Right ventricle myocardium superior (tissue), 1 donor: ENCODE measurements around the gene TMEM243. TPM values are rescaled to one million over a fixed set of nuclear protein-coding genes. Genes with fewer than 3 reads are reported as not detected.
"Not testable (repeated sequence)": the region's sequence is repeated elsewhere in the genome, so short reads cannot be mapped to it uniquely, and the experiment has no call there.

Experiments used
- ATAC-seq: fragments of 200-7000 bp; cut with Tn5 transposase; one replicate; pipeline ENCODE4 v1.9.1; 2020; ENCODE audit warnings: mild to moderate bottlenecking; ENCODE audit not compliant: poor library complexity
- DNase-seq: peaks from one replicate; pipeline ENCODE4 v3.0.0-alpha.2; 2020
- intact Hi-C: fragments of 100-400 bp; cut with DNase I; formaldehyde crosslinking; loops from one replicate; pipeline ENCODE4 v1.11.2; 2022
- total RNA-seq: library from RNA; stranded (reverse); fragmentation: NEBNext Ultra II Directional; extraction: Animal tissue kit (Norgen Biotek cat#: 25700); gene quantifications from one replicate; pipeline ENCODE4 v1.2.1, GENCODE V29; 2021
- donor health status: DM: no; HTN: yes; CAD: no; lungs with severe emphysema.

Gene TMEM243
- total RNA-seq, 1 donor from 2014 or later = 4.8 TPM

DNA sequence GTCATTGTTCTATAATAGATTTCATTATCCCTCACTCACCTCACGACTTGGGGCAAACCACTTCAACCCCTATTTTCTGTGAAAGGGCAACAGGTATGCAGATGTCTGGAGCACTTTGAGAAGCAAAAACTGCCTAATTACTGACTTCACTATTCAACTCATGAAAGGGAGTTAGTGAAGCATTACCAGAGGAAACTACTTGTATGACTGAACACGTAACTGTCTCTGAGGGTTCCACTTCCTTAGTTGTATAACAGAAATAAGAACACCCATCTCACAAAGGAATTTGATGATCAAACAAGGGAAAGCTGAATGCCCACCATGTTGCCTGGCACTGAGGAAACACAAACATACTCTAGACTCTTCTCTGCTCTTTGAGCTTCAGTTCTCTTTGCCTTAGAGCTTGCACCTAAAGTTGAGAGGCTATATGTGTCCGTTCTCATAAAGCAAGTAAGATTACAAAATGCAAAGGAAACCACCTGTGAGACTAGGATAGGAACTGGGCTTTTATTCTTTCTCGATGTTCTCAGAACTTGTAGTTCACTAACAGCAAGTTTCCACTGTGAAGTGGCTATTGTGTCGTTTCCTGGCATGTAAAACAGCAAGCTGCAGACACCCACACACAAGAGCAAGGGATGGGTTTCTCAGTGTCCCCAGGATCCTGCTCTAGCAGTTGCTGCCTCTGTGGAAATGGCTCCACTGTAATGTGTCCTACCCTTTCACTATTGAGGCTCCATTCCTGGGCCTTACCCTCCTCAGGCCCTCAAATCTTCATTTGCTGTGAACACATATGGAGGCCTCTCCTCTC is 2.6 kb downstream of the TMEM243 start:
- intact Hi-C loops = loop anchor here (5.0 kb wide), 1 partner anchor 65 kb away; the partner anchor contains the start of gene DMTF1
- ATAC-seq = no peak
- DNase-seq = no peak

DNA sequence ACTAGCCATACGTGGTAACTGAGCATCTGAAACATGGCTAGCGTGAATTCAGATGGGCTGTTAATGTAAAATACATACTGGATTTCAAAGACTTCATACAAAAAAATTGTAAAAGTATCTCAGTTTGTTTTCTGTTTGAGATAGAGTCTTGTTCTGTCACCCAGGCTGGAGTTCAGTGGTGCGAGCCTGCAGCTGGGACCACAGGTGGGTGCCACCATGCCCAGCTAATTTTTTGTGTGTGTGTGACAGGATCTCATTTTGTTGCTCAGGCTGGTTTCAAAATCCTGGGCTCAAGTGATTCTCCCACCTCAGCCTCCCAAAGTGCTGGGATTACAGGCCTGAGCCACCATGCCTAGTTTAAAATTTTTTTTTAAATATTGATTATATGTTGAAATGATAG is 4.5 kb downstream of the TMEM243 start:
- intact Hi-C loops = loop anchor here (5.0 kb wide), 1 partner anchor 63 kb away; the partner anchor contains the start of gene DMTF1
- no peak for DNase-seq
- no peak for ATAC-seq

DNA sequence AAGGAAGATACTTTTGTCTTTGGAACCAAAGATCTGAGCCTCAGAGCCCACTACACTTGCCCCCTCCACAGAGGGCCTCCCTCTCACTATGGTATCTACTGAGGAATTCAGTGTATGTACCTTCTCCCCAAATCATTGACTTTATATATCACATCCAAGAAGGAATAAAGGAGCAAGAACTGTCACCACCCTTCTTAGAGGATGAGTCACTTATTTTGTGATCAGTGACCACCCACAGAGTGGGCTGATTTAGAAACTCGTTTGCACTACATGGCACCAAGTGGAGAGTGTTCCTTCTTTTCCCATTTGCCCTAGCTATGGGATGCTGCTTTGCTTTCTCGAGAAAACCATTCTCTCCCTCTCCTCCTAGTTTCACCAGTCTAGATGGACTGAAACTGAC is 5.7 kb downstream of the TMEM243 start:
- DNase-seq = no peak
- intact Hi-C loops = no loop called here

DNA sequence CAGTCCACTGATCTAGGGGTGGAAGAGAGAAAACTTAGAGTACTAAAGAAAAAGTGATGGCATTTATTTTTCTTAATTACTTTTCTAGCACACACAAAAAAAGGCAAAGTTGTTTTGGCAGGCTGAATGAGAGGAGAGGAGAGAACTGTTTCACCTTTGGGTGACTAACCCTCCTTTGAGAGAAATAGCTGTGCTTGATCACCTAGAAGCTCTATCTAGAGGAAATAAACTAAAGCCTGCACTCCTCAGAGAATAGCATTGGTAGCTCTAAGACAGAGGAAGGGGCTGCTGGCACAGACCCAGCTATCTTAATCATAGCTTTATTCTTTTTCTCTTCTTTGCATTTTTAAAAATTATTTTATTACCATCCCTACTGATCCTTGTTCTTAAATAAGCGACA is 6.3 kb downstream of the TMEM243 start:
- DNase-seq = no peak
- no peak for ATAC-seq
- intact Hi-C loops = no loop called here

More for the DNA sequence above, 5.7 kb downstream of the TMEM243 start:
- no peak for ATAC-seq

DNA sequence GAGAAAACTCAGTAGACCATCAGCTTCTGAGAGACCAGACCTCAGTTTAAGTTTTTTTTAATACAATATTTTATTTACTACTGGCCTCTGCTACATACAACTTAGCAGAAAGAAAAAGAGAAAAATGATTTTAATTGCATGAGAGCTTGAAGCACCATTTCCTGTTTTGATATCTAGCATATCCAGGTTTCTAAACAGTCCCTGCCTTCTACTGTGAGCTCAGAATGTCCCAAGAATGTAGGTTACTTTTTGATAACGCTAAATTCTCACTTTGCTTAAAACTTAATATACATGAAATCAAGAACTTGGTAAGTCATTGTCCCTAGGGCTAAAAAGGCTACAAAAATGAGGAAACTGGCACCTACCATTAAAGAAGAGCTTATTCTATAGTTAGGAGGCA is 7.0 kb downstream of the TMEM243 start:
- intact Hi-C loops = no loop called here

DNA sequence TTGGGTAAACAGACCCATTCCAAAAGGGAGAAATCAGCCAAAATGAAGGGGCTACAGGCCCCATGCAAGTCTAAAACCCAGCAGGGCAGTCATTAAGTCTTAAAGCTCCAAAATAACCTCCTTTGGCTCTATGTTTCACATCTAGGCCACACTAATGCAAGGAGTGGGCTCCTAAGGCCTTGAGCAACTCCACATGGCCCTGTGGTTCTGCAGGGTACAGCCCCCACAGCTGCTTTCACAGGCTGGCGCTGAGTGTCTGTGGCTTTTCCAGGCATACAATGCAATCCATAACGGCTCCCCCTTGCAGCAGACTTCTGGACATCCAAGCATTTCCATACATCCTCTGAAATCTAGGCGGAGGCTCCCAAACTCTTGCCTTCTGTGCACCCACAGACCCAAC is 9.0 kb downstream of the TMEM243 start:
- DNase-seq = no peak
- intact Hi-C loops = no loop called here
- ATAC-seq = no peak

More for the DNA sequence above, 7.0 kb downstream of the TMEM243 start:
- DNase-seq = no peak
- no peak for ATAC-seq

DNA sequence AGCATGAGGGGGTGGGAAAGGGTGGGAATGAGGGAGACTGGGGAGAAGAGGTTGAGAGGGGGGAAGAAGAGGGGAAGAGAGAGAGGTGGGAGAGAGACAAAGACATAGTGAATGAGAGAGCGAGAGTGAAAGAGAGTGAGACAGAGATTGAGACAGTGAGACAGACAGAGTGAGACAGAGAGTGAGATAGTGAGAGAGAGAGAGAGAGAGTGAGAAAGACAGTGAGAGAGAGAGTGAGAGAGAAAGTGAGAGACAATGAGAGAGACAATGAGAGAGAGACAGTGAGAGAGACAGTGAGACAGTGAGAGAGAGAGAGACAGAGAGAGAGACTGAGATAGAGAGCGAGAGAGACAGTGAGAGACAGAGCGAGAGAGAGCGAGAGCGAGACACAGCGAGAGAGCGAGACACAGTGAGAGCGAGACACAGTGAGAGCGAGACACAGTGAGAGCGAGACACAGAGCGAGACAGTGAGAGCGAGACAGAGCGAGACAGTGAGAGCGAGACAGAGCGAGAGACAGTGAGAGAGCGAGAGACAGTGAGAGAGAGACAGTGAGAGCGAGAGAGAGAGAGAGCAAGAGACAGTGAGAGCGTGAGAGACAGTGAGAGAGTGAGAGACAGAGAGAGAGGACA is 10.1 kb downstream of the TMEM243 start:
- ATAC-seq (no peak), DNase-seq (no peak)
- intact Hi-C loops = no loop called here

DNA sequence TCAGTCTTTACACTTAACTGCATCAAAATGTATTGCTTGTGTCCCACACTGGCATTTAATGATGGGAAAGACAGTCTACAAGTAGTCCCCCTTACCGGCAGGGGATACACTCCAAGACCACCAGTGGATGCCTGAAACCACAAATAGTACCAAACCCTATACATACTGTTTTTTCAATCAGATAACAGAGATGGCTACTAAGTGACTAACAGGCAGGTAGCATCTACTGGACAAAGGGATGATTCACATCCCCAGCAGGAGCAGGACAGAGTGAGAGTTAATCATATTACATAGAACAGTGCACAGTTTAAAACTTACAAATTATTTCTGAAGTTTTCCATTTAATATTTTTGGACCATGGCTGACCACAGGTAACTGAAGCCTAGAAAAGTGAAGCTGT is 13.2 kb downstream of the TMEM243 start:
- intact Hi-C loops = no loop called here
- ATAC-seq (no peak), DNase-seq (no peak)

DNA sequence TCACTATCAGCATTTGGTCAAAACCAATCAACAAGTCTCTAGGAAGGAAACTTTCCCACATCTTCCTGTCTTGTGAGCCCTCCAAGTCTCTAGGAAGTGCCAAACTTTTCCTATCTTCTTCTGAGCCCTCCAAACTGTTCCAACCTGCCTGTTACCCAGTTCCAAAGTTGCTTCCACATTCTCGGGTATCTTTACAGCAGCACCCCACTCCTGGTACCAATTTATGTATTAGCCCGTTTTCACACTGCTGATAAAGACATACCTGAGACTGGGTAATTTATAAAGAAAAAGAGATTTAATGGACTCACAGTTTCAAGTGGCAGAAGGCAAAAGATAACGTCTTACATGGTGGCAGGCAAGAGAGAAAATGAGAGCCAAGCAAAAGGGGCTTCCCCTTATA is 13.8 kb downstream of the TMEM243 start:
- ATAC-seq, DNase-seq, intact Hi-C loops: not testable (repeated sequence)

DNA sequence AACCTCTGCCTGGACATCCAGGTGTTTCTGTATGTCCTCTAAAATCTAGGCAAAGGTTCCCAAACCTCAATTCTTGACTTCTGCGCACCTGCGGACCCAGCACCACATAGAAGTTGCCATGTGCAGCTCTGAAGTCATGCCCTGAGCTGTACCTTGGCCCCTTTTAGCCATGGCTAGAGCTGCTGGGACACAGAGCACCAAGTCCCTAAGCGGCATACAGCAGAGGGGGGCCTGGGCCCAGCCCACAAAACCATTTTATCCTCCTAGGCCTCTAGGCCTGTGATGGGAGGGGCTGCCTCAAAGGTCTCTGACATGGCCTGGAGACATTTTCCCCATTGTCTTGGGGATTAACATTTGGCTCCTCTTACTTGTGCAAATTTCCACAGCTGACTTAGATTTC is 14.6 kb downstream of the TMEM243 start:
- no peak for DNase-seq
- intact Hi-C loops = no loop called here
- ATAC-seq = no peak

DNA sequence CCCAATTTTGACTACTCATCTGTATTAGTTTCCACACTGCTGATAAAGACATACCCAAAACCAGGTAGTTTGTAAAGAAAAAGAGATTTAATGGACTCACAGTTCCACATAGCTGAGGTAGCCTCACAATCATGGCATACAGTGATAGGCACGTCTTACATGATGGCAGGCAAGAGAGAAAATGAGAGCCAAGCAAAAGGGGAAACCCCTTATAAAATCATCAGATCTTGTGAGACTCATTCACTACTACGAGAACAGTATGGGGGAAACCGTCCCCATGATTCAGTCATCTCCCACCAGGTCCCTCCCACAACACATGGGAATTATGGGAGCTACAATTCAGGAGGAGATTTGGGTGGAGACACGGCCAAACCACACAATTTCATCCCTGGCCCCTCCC is 15.6 kb downstream of the TMEM243 start:
- ATAC-seq, DNase-seq, intact Hi-C loops: not testable (repeated sequence)

DNA sequence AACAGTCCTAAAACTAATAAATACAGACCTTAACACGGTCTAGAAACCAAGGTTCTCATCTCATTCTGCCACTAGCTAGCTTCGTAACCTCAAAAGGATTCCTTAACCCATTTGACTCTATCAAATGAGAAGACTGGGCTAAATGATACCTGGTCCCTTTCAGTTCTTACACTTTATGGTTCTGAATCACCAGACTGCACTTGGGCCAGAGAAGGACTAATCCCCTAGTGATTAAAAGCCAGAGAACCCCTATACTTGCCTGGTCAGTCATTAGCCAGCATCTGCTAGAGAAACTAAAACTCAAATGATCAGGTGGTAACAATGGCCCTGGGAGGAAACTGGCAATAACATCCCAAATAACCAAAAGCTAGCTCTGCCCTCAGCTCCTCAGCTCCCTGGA is 16.8 kb downstream of the TMEM243 start:
- intact Hi-C loops = no loop called here
- ATAC-seq (no peak), DNase-seq (no peak)

DNA sequence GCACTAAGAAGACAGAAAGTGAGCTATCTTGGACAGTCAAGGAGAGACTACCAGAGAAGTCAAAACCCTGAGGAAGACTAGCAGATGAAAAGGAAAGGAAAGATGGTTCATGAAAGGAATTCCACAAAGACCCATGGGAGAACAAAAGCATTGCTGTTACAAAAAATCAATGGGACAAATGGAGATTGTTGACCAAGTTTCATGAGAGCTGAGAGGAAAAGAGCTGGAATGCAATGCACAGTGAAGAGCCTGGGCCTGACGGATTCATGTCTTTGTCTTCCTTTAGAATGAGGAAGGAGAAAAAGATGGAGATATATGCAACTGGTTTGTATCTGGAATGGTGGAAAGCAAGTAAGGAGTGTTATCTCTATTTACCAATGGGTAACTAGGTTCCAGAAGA is 17.3 kb downstream of the TMEM243 start:
- intact Hi-C loops = no loop called here
- ATAC-seq = no peak
- DNase-seq = no peak

DNA sequence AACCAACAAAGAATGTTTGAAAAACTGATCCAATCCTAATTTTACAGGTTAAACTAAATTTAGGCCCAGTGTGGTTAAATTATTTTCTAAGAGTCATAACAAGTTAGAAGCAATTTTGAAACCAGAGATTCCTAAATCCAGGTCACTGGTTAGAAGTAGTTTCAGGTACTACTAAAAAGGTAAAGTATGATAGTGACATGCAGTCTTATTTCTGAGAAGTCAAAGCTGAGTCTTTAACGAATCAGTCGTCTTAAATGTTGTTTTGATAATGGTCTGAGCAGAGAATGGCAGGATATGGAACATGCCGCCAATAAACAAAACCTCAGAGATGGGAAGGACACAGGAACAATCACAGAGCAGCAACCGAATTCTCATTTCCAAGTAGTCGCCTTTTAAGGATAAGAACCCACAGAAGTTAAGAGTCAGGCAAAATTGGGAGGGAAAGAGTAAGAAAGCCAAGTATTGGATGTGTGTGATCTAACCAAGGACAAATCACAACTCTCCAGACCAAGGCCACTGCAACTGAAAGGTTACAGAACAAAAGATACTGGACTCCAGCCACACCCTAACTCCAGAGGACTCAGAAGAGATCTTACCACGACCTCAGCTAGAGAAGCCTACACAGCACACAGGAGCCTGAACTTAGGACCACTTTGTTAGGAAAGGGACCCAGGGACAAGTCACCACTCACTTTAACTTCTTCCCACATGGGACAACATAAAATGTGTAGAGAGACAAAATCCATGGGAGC is 19.7 kb downstream of the TMEM243 start:
- ATAC-seq (peak; percentile 48), DNase-seq (no peak)
- intact Hi-C loops = no loop called here

DNA sequence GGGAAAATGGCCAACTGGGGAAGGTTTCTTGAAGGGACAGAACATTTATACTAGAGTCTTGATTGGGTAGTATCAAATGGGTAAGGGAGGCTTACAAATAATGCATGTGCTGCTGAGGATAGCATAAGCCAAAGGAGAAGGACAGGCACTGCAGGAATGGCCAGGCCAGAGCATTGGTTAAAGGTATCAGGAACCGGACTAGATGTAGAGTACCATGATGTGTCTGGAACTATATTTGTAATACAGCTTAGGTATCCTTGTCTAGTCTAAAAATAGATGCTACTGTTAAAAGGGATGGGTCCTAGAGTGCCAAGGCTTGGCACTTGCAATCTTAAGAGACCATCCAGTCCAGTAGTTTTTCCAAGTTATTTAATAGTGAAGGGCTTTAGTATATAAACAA is 20.3 kb downstream of the TMEM243 start:
- no peak for DNase-seq
- intact Hi-C loops = no loop called here
- no peak for ATAC-seq

DNA sequence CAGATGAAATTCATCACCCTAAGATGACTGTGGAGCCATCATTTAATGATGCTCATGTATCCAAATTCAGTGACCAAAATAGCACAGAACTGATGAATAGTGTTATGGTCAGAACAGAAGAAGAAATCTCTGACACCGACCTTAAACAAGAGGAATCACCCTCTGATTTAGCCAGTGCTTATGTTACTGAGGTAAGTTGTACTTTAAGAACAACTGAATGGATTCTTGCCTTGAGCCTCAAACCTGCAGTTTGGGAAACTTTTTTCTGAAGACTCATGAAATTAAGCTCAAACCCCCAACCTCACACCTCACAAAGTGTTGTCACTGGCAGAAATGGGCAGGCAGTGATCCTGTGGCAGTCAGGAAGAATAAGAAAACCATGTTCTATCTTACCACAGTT is 25.6 kb downstream of the TMEM243 start:
- intact Hi-C loops = no loop called here
- ATAC-seq = no peak
- DNase-seq = no peak

DNA sequence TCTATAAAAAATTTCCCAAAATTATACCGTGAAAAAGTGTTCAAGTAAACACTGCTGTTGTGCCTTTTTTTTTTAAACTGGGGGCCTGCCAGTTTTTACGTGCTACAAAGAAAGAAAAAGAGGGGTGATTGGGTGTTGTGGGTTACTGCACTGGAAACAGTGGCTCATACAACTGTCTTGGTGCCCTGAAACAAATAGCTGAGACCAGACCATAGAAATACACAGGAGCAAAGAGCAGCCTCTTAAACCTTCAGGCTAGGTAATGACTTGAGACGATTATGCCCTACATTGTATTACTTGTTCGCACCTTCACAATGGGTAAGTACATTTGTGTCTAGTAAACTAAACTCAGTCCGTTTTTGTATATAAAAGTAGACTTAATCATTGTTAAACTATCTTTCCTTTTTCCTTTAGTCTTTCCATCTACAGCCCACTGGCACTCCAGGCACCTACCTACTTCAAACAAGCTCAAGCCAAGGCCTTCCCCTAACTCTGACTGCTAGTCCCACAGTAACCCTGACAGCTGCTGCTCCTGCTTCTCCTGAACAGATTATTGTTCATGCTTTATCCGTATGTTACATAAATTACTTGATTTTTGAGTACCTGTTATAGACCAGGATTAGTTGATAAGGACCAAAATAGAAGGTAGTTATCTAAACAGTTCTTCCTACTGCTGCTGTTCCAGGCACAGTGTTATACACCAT is 26.6 kb downstream of the TMEM243 start:
- no peak for DNase-seq
- no peak for ATAC-seq
- intact Hi-C loops = no loop called here

DNA sequence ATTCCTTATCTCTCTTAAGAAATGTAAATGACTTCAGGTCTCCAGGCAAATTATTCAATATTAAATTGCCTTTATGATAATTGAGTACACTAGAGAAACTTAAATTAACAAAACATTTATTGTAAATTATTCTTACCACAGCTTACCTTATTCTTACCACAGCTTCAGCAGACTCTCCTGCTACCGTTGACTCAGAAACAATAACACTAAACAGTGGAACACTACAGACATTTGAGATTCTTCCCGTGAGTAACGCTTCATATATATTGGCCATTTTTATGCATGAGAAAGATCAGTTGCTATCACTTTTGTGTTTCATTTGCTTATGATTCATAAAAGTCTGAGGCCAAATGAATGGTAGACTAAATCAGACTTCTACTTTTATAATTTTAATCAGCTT is 28.7 kb downstream of the TMEM243 start:
- intact Hi-C loops = no loop called here
- DNase-seq (no peak), ATAC-seq (no peak)

DNA sequence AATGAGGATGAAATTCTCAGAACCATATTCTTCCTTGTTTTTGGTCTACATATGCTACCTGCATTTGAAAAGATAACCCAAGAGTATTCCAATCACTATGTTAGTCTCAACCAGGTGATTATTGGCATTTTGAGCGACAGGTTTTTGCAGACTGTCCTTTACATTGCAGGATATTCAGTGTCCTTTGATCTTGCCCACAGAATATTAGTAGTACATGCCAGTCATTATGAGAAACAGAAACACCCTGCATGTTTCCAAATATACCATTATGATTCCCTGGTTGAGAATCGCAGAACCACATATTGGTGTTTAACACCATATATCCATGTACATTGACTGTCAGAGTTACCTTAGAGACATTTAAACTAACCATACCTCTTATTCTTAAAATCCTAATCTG is 30.6 kb downstream of the TMEM243 start:
- intact Hi-C loops = no loop called here
- DNase-seq (no peak), ATAC-seq (no peak)
